Kidney (tissue), 14 donors: ENCODE measurements around the gene C9orf43. TPM values are rescaled to one million over a fixed set of nuclear protein-coding genes. Genes with fewer than 3 reads are reported as not detected.

Source experiments
- DNase-seq, 5 donors: peaks; one replicate each; pipeline ENCODE4 v3.0.0-alpha.2; 2013 to 2020
- FAIRE-seq: peaks from 2 replicates; lab custom pipeline; 2012; peaks lifted over from hg19 to GRCh38; lab: Jason Lieb, UNC
- H3K27ac ChIP-seq, 2 donors: one replicate each; pipeline ENCODE4 v1.7.0; 2013; ENCODE audit warnings: low read depth in 2 of 2, low read length in 2 of 2, inconsistent platforms in 1 of 2
- H3K27me3 ChIP-seq: one replicate; pipeline ENCODE4 v1.7.1; 2013; ENCODE audit warnings: low read length, inconsistent platforms; ENCODE audit not compliant: control insufficient read depth, insufficient read depth
- H3K36me3 ChIP-seq, 3 donors: one replicate each; pipeline versions ENCODE4 v1.7.0 to v1.7.1; 2013; ENCODE audit warnings: low read length in 3 of 3, control low read depth in 1 of 3, inconsistent platforms in 1 of 3; ENCODE audit not compliant: insufficient read depth in 3 of 3, control insufficient read depth in 2 of 3
- H3K4me1 ChIP-seq, 3 donors: one replicate each; pipeline versions ENCODE4 v1.7.0 to v1.7.1; 2013; ENCODE audit warnings: low read length in 3 of 3, inconsistent platforms in 1 of 3, low read depth in 1 of 3; ENCODE audit not compliant: control insufficient read depth in 2 of 3, insufficient read depth in 2 of 3
- H3K4me3 ChIP-seq, 3 donors: one replicate each; pipeline versions ENCODE4 v1.7.0 to v1.8.1; 2013; ENCODE audit warnings: low read length in 3 of 3, control low read depth in 1 of 3, inconsistent platforms in 1 of 3
- H3K9ac ChIP-seq, 3 donors: one replicate each; pipeline versions ENCODE4 v1.7.0 to v1.7.1; 2013; ENCODE audit warnings: low read length in 3 of 3, control low read depth in 1 of 3, inconsistent platforms in 1 of 3
- H3K9me3 ChIP-seq, 3 donors: one replicate each; pipeline versions ENCODE4 v1.7.0 to v1.7.1; 2013; ENCODE audit warnings: low read length in 3 of 3, control low read depth in 1 of 3, inconsistent platforms in 1 of 3; ENCODE audit not compliant: control insufficient read depth in 2 of 3, insufficient read depth in 1 of 3
- CTCF ChIP-seq: IDR thresholded peaks from 3 replicates; pipeline ENCODE4 v1.5.1; 2012; ENCODE audit warnings: mild to moderate bottlenecking, moderate library complexity, borderline replicate concordance; ENCODE audit not compliant: insufficient read depth; ENCODE audit errors: extremely low read depth
- intact Hi-C: fragments of 100-400 bp; cut with DNase I; formaldehyde crosslinking; loops from one replicate; pipeline ENCODE4 v1.11.1; 2022
- polyA plus RNA-seq: library from polyadenylated mRNA; stranded (reverse); fragments of 350-450 nt; fragmentation: Illumina TruSeq; extraction: RNeasy Lipid Tissue Mini Kit (QIAGEN cat#74804); gene quantifications from one replicate; pipeline ENCODE4 v1.2.3, GENCODE V29; 2014; ENCODE audit warnings: low read depth, low replicate concordance; ENCODE audit not compliant: insufficient read depth
- total RNA-seq: library from RNA; stranded (reverse); fragmentation: NEBNext Ultra II Directional; extraction: Animal tissue kit (Norgen Biotek cat#: 25700); gene quantifications from one replicate; pipeline ENCODE4 v1.2.1, GENCODE V29; 2021
- donor health status: control.
- donor health status: control.
- donor health status: control.
- donor health status: control.
- donor health status: control.
- donor health status: DM: yes; HTN: yes; CAD: no.
- donor health status: Normal renal cell carcinoma (clear cell type).

Gene C9orf43
- total and polyA plus RNA-seq, 2 donors from 2014 or later = 0.50 to 0.80 TPM

GRCh38 chr9:113454914-113455761, 44.6 kb downstream of the C9orf43 start:
- Histone ChIP-seq H3K36me3 (no peaks in the 10 kb centered on the region), H3K9ac (no peak overlapping the region), H3K4me1 (peaks cover 0 to 16% (median 11%) of the 10 kb centered on the region in 3 donors), H3K4me3 (no peak overlapping the region), H3K27me3 (no peaks in the 10 kb centered on the region), H3K27ac (peak overlapping the region; percentile 52 to 83), H3K9me3 (no peaks in the 10 kb centered on the region)
- no peak for TF ChIP-seq CTCF
- FAIRE-seq = no peak
- intact Hi-C loops = loop anchor here (5.0 kb wide), 1 partner anchor 132 kb away; no protein-coding TSS in a partner anchor
- peak in 1 of 5 donors; percentile 29 for DNase-seq

GRCh38 chr9:113456235-113456634, 45.7 kb downstream of the C9orf43 start:
- no peaks in the 10 kb centered on the region for H3K9me3 ChIP-seq
- H3K9ac ChIP-seq = no peak overlapping the region
- TF ChIP-seq CTCF = no peak
- no peaks in the 10 kb centered on the region for H3K36me3 ChIP-seq
- no peak for FAIRE-seq
- H3K4me3 ChIP-seq = no peak overlapping the region
- H3K27me3 ChIP-seq = no peaks in the 10 kb centered on the region
- intact Hi-C loops = no loop called here
- peak overlapping the region in 1 of 2 donors; percentile 83 for H3K27ac ChIP-seq
- peaks cover 0 to 16% (median 11%) of the 10 kb centered on the region in 3 donors for H3K4me1 ChIP-seq
- DNase-seq = peak in 1 of 5 donors; percentile 6

- DNase-seq = no peak
These were observed 50.7 kb downstream of the C9orf43 start for GRCh38 chr9:113461285-113461684.

More at GRCh38 chr9:113461285-113461684, 50.7 kb downstream of the C9orf43 start:
- H3K9ac ChIP-seq = no peak overlapping the region
- no peak overlapping the region for H3K4me3 ChIP-seq
- H3K36me3 ChIP-seq = no peaks in the 10 kb centered on the region
- H3K4me1 ChIP-seq = peaks cover 3 to 19% (median 18%) of the 10 kb centered on the region in 3 donors
- intact Hi-C loops = no loop called here
- TF ChIP-seq CTCF = no peak
- H3K27me3 ChIP-seq = no peaks in the 10 kb centered on the region
- H3K9me3 ChIP-seq = no peaks in the 10 kb centered on the region
- FAIRE-seq = no peak
- no peak overlapping the region for H3K27ac ChIP-seq
